HG02885 (cell line): ENCODE measurements around the gene AGR2.

Source experiments
- ATAC-seq: cut with Tn5 transposase; IDR thresholded peaks from one replicate; pipeline ENCODE4 v1.9.1; 2021; ENCODE audit warnings: mild to moderate bottlenecking; ENCODE audit not compliant: unreplicated experiment, poor library complexity

AGR2 gene

DNA sequence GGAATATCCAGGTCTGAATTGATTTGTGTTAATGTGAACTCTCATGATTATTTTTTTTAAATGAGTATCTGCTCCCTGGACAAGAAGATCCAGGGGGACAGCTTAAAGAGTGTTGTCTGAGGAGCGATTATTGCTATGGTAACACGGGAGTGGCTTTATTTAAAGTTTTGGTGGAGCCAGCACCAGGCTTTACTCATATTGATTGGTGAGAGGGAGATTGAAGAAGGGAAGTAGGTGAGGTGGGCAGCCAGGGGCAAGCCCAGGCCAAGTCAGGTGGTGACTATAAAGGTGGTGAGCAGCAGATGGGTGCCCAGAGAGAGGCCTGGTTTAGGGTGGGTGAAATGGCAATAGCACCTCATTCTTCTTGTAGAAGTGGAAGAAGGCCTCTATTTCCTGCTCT is 10.2 kb upstream of the AGR2 start:
- no peak for ATAC-seq

DNA sequence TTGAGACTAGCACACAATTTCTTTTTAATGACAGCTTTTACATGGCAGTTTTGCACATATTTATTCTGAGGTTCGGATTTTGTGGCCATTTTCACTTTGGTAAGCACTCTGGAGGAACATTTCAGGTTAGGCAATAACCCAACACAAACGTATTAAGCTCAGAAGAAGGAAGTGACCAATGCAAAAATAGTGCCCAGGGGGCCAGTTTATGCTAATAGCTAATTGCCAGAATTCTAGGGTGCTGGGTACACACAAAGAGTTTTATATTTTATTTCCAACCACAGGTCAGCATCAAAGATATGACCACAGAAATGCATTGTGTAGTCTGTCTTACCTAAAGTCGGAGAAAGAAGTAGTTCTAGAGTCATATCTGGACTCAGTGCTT is 8.4 kb upstream of the AGR2 start:
- no peak for ATAC-seq

DNA sequence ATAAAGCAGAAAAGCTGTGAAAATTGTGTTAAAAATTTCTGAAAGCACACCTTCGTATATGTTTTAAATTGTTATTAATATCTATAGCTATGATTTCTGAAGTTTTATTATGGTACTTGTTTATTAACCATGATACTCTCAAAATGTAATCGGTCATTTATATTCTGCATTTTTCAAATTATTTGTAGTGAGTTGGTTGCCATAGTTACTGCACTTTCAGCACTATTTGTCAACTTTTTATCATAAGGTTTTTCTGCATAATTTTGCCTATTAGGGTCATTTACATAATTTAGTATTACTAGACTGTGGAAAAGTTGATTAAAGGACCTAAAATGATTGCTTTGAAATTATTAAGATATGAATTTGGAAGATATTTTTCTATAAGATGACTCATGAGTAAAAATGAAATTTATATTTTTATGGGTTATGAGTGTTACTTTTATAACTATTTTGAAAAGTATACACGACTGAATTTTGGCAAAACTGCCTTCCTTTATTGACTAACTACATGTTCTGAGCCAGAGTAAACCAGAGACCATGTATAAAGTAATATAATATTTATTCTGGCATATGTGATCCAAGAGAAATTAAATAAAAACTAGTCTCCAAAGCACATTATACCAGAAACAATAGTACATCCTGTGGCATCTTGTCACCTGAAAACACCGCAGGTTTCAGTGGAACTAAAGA is 7.9 kb upstream of the AGR2 start:
- ATAC-seq: no peak

DNA sequence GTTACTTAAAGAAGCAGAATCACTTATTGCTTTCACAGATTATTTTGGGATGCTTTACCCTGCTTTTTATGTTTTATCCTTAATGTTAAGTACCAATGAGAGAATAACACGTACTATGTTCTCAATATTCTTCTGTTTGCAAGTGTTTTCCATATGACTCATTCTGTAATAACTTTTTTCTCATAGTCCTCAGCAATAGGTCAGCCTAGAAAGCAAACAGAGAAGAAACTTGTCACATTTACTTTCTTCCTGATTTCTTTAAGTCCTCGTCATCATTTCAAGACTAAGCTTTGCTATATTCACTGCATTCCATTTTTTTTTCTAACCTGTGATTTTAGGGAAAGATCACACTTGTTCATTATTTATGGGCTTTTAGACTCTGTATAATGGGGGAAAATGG is 6.8 kb upstream of the AGR2 start:
- ATAC-seq: no peak

DNA sequence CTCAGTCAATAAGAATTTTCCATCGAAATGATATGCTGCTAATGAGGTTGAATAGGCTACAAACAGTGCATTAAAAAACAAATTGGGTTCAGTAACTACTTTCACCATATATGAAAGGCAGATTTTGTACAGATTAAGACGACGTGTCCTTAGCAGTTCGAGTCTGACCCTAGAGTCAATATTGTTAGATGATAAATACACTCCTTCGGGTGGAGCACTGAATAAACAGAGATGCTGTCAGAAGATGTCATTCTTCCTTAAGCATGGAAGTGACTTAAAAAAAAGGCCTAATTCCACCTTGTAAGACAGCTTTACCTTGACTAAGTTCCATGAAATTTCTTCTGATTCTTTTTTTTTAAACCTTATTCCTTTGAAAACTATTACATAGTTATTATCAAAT is 5.8 kb upstream of the AGR2 start:
- no peak for ATAC-seq

DNA sequence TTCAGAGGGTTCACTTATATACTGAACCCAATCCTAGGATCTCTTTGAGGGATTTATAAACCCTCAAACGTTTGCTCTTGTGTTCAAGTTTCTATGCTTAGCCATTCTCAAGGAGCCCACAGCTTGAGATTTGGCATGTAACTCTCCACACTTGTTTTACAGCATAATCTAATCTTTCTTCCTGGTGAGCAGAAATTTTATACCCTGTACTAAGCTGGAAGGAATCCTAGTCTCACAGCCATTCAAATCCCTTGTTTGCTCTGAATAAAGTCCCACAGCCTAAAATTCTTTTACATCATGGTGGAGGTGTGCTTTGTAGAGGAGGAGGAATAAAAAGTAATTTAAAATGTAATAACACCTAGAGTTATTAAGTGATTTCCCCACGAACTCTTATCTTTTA is 5.3 kb upstream of the AGR2 start:
- no peak for ATAC-seq

DNA sequence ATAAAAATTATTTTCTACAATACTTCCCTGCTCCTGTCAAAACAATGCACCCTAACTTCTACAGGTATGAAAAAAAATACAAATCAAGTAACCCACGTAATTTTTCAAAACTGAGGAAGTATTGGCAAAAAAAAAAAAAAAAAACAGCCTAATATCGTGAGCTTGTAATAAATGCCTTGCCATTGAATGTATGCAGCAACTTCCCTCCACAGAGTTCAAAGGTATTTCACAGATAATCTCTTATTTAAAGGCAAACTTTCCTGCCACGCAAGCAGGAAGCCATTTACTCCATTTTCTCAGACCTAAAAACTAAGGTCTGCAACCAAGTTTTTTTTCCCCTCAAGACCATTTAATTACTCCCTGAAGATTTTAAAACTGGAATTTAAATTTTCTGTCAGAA is 642 bp upstream of the AGR2 start:
- ATAC-seq: no peak

DNA sequence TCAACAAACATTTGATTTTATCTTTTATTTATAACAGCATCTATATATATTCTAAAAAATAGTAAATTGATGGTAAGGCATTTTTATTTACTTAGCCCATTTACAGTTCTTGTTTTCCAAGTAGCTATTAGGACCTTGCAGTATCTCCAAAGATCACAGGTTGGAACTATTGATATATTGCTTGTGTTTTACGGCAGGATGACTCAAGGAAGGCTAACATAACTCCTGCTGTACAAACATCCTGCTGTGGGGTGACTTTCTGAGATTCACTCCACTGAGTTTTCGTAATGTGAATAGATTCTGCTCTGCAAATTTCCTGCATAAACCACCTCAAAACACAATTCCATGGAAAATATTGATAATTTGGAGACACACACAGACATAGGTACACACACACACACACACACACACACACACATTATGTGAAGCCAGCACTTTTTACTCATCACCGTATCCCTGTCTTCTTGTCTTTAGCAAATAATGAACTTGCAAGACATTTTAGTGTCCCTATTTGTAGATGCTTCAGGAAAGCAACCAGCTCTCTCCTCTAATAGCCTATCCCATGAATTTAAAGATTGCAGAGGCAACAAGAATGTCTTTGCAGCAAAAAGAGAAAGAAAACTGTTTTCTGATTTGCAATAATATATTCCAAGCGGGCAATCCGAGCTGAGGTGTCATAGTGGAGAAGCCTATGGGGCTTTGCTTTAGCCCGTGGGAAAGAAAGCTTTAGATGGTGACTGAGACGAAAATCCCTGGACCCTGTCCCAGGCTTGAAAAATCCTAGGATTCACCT is 722 bp downstream of the AGR2 start:
- no peak for ATAC-seq

DNA sequence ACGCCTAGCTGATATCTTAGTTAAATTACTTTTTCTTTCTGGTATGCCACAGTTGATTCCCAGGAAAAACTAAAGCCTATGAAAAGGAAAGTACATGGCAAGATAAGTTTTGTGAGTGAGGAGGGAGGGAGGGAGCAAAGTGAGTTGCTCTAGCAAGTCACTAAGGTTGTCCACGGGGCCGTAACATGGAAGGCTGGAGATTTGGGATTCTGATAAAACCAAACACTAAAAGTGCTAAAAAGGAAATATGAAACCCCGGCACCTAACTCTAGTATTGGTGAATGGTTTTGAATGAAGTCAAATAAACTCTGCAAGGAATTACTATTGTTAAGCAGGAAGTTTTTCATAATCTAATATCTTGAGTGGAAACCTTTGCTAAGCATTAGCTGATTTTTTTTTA is 1.7 kb downstream of the AGR2 start:
- no peak for ATAC-seq

DNA sequence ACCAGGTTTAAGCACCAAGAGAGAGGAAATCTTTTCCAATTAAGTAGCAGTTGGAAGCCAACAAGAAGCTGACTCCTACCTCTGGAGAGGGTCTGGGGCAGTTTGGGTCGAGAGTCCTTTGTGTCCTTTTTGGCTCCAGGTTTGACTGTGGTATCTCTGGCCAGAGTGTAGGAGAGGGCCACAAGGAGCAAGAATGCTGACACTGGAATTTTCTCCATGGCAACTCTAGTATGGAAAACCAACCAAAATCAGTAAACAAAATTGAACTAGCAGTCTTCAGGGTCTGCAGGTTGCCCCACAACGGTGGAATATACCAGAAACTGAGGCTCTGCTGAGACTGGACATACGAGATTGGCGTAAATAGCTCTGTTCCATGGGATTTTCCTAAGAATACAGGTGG is 3.2 kb downstream of the AGR2 start:
- no peak for ATAC-seq

DNA sequence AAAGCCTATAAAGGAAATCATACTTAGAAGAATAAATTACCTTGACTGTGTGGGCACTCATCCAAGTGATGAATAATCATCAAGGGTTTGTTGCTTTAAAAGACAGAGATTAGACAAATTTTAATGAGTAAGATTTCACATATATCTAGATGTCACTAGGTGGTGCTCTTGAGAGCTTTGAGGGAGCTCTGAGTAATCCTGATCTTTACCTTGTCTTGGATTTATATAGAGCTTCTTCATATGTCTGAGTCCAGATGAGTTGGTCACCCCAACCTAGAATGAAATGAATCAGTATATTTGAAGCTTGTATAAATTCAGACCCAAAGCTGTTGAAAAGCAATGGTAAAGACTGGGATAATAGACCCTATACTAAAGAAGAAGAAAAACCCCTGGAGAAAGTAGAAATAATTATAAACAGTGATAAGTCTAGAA is 3.7 kb downstream of the AGR2 start:
- ATAC-seq: peak; percentile 81

DNA sequence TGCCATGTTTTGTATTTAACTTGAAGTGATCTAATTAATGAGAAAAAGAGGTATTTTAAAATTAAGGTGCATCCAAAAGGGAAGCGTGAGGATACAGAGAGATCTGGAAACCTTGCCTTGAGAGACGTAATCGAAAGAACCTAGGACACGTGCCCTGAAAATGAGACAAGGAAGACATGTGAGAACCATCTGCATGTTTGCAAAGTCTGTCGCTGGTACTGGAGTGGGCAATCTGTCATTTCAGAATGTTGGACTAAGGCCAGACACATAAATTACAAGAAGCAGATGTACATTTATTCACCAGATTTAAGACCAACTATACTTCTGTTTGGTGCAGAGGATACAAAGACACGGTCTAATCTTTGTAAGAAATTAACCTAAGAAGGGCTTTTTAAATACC is 9.2 kb downstream of the AGR2 start:
- no peak for ATAC-seq

DNA sequence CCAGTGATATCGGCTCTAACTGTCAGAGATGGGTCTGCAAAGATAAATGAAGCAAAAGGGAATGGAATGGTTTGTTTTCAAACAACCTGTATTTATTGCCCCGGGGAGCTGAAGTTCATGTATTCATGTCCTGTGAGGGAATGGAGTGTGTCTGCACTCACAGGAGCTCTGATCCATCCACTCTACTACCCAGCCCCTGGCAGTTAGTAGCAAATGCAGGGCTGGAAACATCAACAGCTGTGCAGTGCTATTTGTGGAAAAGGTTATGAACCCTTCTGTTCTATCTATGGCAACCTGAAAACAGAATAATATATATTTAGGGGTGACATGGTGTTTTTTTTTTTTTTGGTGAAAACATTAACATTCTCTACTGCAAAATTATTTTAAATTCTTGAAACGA is 9.8 kb downstream of the AGR2 start:
- no peak for ATAC-seq

DNA sequence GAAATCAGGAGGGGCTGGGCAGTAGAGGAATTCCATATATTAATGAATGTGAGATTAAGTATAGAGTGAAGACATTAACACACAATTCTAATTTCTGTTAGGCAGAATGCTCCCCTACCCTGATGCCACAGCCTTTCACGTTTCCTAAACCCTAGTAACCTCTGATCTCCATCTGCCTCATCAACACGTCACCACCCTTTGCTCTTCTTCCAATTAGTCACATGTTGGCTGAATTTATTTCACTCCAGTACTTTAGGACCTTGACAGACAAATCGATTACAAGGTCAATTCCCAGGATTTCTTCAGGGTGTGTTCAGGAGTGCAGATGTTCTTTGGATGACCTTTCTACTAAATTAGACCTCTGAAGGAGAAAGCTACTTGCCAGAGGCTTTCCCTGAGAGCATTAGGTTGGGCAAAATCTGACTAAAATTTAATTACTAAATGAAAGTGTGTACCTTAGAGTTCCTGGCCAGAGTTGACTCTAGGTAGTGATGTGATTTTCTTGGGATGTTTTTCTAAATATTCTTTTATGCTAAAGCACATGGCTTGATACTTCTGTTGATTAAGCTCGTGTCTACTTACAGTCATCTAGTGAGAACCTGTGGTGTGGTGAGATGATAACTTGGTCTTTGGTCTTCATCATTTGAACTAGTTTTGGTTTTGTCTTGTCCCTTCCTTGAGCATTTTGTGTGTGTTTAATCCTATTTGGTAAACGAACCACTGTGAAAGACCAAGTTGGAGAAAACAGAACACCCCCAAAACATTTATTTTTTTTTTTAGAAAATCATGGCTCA is 12.7 kb downstream of the AGR2 start:
- ATAC-seq: no peak

DNA sequence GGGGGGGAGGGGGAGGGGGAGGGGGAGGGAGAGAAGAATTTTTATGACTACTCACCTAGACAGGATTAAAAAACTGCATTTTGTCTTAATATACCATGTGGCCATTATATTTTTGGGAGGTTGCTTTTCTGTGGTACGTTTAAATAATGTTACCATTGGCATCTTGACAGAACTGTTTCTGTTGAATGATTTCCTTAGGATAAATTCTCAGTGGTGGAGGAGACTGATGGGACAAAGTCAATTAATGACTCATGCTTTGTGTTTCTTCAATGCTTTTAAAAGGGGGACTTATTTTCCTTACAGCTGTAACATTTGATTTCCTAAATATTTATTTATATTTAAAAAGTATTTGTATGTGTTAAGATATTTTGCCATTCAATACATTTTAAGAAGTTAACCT is 13.7 kb downstream of the AGR2 start:
- no peak for ATAC-seq

DNA sequence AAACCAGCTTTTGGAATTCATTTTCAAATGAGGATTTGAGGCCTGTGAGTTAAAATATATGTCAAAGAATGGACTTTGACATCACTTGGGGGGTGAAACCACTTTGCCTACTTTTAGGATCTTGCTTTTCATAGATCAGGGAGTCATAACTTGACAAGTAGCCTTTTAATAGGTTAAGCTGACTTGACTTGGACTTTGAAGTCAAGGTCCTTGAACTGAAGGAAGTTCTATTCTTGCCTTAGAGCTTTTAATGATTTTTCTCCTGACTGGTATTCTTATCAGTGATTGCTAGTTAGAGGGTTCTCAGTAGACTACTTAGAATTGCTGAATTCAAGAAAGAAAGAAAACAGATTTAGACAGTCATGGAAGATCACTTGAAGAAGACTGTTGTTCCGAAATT is 17.7 kb downstream of the AGR2 start:
- ATAC-seq: no peak

DNA sequence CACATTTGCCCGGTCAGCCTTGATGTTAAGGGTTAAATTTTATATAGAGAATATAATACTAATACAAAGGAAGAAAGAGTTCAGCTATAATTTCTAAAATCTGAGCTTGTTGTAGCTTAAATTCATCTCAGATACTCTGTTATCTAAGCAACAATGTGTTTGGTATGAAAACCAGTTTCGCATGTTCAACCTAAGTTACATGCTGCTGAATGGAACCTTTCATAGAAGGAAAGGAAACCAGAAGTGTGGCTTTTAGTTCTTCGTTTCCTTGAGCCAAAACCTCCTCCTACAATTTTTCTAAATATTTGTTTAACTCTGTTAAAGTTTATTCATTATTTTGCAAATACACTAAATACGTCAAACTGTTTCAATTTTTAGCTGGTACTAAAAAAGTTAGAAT is 18.5 kb downstream of the AGR2 start:
- ATAC-seq: no peak

DNA sequence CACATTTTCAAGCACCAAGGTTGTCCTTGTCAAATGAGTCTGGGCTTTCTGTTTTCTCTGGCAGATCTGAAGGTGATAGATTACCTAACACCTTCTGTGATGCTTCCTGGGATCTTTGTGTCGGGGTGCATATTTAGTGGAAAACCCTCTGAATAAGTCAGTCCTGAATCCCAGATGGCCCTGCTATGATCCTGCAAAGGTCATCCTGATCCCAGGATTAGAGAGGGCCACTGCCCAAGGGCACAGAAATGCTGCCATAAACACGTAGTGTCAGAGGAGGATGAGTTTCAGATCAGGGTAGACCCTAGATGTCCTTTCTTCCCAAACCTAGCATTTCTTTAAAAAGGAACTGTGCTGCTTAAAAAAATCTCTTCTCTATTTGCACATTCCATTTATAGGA is 19.0 kb downstream of the AGR2 start:
- no peak for ATAC-seq

DNA sequence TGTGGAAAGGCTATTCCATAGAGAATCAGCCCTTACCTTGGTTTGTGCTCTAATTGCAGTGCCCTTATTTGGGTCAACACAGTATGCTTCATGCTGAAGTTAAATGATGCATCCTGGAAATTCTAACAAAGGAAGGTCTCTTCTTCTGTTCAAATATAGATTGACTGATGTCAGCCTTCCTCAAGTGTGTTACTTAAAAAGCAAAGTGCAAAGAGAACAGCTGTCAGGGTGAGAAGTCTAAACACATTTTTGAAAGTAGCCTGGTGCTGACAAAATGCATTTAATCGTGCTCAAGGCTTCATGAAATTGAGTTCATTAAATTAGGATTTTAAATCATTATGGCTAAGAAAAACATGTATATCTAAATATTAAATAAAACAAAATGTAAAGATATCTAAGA is 19.5 kb downstream of the AGR2 start:
- no peak for ATAC-seq

DNA sequence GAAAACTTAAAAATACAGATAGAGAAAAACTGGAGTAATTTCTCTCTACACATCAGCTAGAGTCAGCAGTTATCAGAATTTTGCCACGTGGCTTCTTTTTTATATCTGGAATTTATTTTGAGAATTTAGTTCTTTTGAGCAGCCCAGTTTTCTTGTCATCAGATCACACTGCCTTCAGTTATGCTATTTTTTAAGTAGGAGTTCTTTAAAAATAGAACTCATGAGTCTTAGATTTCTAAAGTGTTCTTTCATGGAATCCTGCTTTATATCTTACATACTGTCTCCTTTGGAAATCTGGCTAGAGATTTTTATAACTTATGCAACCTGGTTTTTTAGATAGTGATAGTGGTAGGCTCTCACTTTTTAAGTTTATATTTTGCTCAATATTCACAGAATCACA is 24.2 kb downstream of the AGR2 start:
- ATAC-seq: no peak

DNA sequence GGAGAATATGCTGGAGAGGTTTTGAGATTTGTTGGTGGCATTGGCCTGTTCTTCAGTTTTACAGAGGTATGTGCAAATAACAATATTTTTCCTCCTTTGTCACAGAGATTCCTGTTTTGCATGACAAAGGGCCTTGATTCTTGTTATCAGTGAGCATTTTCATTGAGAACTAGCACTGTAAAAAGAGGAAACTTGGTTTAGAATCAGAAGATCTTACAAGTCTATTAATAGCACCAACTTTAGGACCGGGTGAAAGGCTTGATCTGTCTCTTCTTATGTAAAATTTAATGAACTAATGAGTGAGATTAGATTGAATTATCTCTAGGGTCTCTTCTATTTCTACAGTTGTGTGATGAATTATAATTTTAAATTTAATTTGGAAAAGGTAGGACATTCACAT is 25.7 kb downstream of the AGR2 start:
- ATAC-seq: no peak
